ENCODE measurements around the gene SLC9A6.
"Not testable (repeated sequence)": the region's sequence is repeated elsewhere in the genome, so short reads cannot be mapped to it uniquely, and the experiment has no call there.

The SLC9A6 gene

GRCh38 chrX:136030303-136031191 lies 45.3 kb downstream of the SLC9A6 start:
- DNase-seq, result no peak

- no peak for DNase-seq
These were observed 46.4 kb downstream of the SLC9A6 start for GRCh38 chrX:136031626-136032025.

GRCh38 chrX:136032370-136032769 lies 47.1 kb downstream of the SLC9A6 start:
- DNase-seq, result no peak

- DNase-seq, result no peak
These were observed 49.4 kb downstream of the SLC9A6 start for GRCh38 chrX:136034668-136035067.

GRCh38 chrX:136035663-136036062 lies 50.4 kb downstream of the SLC9A6 start:
- DNase-seq, result no peak

- no peak for DNase-seq
These were observed 54.2 kb downstream of the SLC9A6 start for GRCh38 chrX:136039485-136039884.

GRCh38 chrX:136039968-136040367 lies 54.7 kb downstream of the SLC9A6 start:
- no peak for DNase-seq

- DNase-seq, result no peak
These were observed 56.1 kb downstream of the SLC9A6 start for GRCh38 chrX:136041254-136041812.

GRCh38 chrX:136045008-136045407 lies 59.8 kb downstream of the SLC9A6 start:
- DNase-seq, result no peak

GRCh38 chrX:136046295-136047015 lies 61.2 kb downstream of the SLC9A6 start:
- no peak for DNase-seq

- no peak for DNase-seq
These were observed 61.9 kb downstream of the SLC9A6 start for GRCh38 chrX:136047016-136047642.

GRCh38 chrX:136047969-136048368 lies 62.7 kb downstream of the SLC9A6 start:
- no peak for DNase-seq

GRCh38 chrX:136048446-136048845 lies 63.2 kb downstream of the SLC9A6 start:
- no peak for DNase-seq

- no peak for DNase-seq
These were observed 64.4 kb downstream of the SLC9A6 start for GRCh38 chrX:136049608-136050007.

- not testable (repeated sequence) for DNase-seq
These were observed 65.6 kb downstream of the SLC9A6 start for GRCh38 chrX:136050875-136051274.

GRCh38 chrX:136051611-136052010 lies 66.4 kb downstream of the SLC9A6 start:
- no peak for DNase-seq

GRCh38 chrX:136055651-136056221 lies 70.5 kb downstream of the SLC9A6 start:
- no peak for DNase-seq

- DNase-seq, result no peak
These were observed 72.3 kb downstream of the SLC9A6 start for GRCh38 chrX:136057567-136057966.

GRCh38 chrX:136059350-136059749 lies 74.1 kb downstream of the SLC9A6 start:
- DNase-seq, result no peak

- DNase-seq, result no peak
These were observed 76.1 kb downstream of the SLC9A6 start for GRCh38 chrX:136061286-136061685.

GRCh38 chrX:136061696-136062095 lies 76.5 kb downstream of the SLC9A6 start:
- no peak for DNase-seq

GRCh38 chrX:136063340-136064079 lies 78.3 kb downstream of the SLC9A6 start:
- DNase-seq, result no peak
